Keratinocyte (primary cell): Measurements from ENCODE around the gene ASIC1.

ENCODE experiments used
- EZH2 ChIP-seq: IDR thresholded peaks from one replicate; pipeline ENCODE4 v1.6.1; 2012; ENCODE audit warnings: inconsistent platforms, mild to moderate bottlenecking, low read length, moderate library complexity
- TF ChIP-seq, protein P1 (sequence below), 3 experiments: IDR thresholded peaks in 1 of 3; conservative IDR thresholded peaks in 1 of 3; optimal IDR thresholded peaks in 1 of 3; 2 replicates in 2 of 3; 3 replicates in 1 of 3; pipeline versions ENCODE3 to v1.5.1; 2011; ENCODE audit warnings: low read length in 3 of 3, mild to moderate bottlenecking in 3 of 3, moderate library complexity in 2 of 3, control low read depth in 1 of 3, inconsistent platforms in 1 of 3; ENCODE audit not compliant: insufficient read depth in 2 of 3; ENCODE audit errors: extremely low read depth in 1 of 3

DNA sequence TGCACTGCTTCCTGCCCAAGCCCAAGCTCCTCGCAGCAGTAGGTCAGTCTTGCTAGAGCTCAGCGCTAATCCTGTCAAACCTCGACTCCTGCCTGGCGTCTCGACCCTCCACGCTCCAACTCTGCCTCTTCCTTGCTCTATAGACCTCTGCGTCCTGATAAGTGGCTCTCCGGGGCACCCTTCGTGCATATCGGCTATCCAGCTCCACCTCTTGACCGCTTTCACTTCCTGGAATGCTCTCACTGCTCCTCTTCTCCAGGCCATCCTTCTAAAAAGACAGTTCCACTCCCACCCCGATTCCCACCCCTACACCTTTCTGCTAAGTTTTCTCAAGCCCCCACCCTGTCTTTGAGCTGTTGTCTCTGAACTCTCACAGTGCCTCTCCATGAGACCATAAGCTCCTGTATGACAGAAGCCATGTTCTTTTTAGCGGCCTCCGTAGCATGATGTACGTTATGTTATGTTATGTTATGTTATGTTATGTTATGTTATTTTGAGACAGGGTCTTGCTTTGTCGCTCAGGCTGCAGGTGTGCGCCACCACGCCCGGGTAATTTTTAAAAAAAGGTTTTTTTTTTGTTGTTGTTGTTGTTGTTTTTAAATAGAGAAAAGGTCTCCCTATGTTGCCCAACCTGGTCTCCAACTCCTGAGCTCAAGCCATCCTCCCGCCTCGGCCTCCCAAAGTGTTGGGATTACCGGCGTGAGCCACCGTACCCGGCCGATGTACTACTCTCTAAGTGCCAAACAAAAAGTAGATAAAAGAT lies 55.2 kb downstream of the ASIC1 start:
- TF ChIP-seq, protein P1, sequence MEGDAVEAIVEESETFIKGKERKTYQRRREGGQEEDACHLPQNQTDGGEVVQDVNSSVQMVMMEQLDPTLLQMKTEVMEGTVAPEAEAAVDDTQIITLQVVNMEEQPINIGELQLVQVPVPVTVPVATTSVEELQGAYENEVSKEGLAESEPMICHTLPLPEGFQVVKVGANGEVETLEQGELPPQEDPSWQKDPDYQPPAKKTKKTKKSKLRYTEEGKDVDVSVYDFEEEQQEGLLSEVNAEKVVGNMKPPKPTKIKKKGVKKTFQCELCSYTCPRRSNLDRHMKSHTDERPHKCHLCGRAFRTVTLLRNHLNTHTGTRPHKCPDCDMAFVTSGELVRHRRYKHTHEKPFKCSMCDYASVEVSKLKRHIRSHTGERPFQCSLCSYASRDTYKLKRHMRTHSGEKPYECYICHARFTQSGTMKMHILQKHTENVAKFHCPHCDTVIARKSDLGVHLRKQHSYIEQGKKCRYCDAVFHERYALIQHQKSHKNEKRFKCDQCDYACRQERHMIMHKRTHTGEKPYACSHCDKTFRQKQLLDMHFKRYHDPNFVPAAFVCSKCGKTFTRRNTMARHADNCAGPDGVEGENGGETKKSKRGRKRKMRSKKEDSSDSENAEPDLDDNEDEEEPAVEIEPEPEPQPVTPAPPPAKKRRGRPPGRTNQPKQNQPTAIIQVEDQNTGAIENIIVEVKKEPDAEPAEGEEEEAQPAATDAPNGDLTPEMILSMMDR (optimal IDR thresholded peaks at IDR 0.05 in 1 of 3, IDR thresholded peaks at IDR 0.05 in 1 of 3, conservative IDR thresholded peaks at IDR 0.05 in 1 of 3; ENCODE audit: extremely low read depth in 1 of 3, insufficient read depth in 2 of 3, low read length in 3 of 3), result no peak
- no peak for TF ChIP-seq EZH2
